OCI-LY7 (cell line): ENCODE measurements around the gene CACNB2. TPM values are rescaled to one million over a fixed set of nuclear protein-coding genes. Genes with fewer than 3 reads are reported as not detected.

Source experiments
- BruUV-seq: library from RNA; stranded (reverse); fragments of 400-500 nt; replicated peaks from 2 replicates; lab custom pipeline; 2021; lab: Mats Ljungman, UMichigan
- CTCF ChIA-PET: fragments of 300-600 bp; sonication (Branson Sonifier 250); formaldehyde crosslinking; loops from one replicate; lab custom pipeline; 2022; ENCODE audit warnings: antibody characterized with exemption; ENCODE audit not compliant: unreplicated experiment; lab: Charles Lee
- POLR2A ChIA-PET: fragments of 300-600 bp; sonication (Branson Sonifier 250); formaldehyde crosslinking; loops from one replicate; lab custom pipeline; 2022; ENCODE audit warnings: antibody characterized with exemption; lab: Charles Lee
- DNase-seq: peaks from one replicate; pipeline ENCODE4 v3.0.0-alpha.2; 2015; ENCODE audit warnings: low spot score
- H2AFZ ChIP-seq: fragments of 200-600 bp; sonication (generic), shearing (Covaris generic); 2 replicates; pipeline ENCODE4 v1.6.1; 2014; ENCODE audit warnings: mild to moderate bottlenecking, antibody characterized with exemption, low read length, moderate library complexity
- H3K27ac ChIP-seq: fragments of 200-600 bp; sonication (generic); 2 replicates; pipeline ENCODE4 v1.5.1; 2014; ENCODE audit warnings: mixed run types, low read depth, mild to moderate bottlenecking, moderate library complexity, low read length, inconsistent platforms; ENCODE audit not compliant: poor library complexity, severe bottlenecking
- H3K36me3 ChIP-seq: fragments of 200-600 bp; sonication (generic); 2 replicates; pipeline ENCODE4 v1.6.1; 2014; ENCODE audit warnings: mild to moderate bottlenecking, antibody characterized with exemption, low read length, moderate library complexity, mixed read lengths; ENCODE audit not compliant: insufficient read depth
- H3K4me1 ChIP-seq: fragments of 200-600 bp; sonication (generic); 2 replicates; pipeline ENCODE4 v1.5.1; 2014; ENCODE audit warnings: mild to moderate bottlenecking, low read length; ENCODE audit not compliant: insufficient read depth, poor library complexity, severe bottlenecking
- H3K4me2 ChIP-seq: fragments of 200-600 bp; sonication (generic); 2 replicates; pipeline ENCODE4 v1.6.1; 2014; ENCODE audit warnings: mild to moderate bottlenecking, low read length
- H3K4me3 ChIP-seq: fragments of 200-600 bp; sonication (generic); 2 replicates; pipeline ENCODE4 v1.5.1; 2014; ENCODE audit warnings: mild to moderate bottlenecking, low read depth, low read length; ENCODE audit not compliant: poor library complexity, severe bottlenecking
- H3K79me2 ChIP-seq: fragments of 200-600 bp; sonication (generic); 2 replicates; pipeline ENCODE4 v1.6.1; 2016; ENCODE audit warnings: low read depth, mild to moderate bottlenecking, low read length, moderate library complexity, mixed read lengths; ENCODE audit not compliant: insufficient read depth
- H3K9me2 ChIP-seq: fragments of 200-600 bp; sonication (generic); 2 replicates; pipeline ENCODE4 v1.6.1; 2016; ENCODE audit warnings: mild to moderate bottlenecking, low read length, mixed read lengths; ENCODE audit not compliant: insufficient read depth
- H3K9me3 ChIP-seq: fragments of 200-600 bp; sonication (generic); 2 replicates; pipeline ENCODE4 v1.6.1; 2014; ENCODE audit warnings: mild to moderate bottlenecking, mixed run types, low read length, mixed read lengths
- H4K20me1 ChIP-seq: fragments of 200-600 bp; sonication (generic); 2 replicates; pipeline ENCODE4 v1.6.1; 2014; ENCODE audit warnings: mild to moderate bottlenecking, antibody characterized with exemption, low read length, moderate library complexity, mixed read lengths; ENCODE audit not compliant: insufficient read depth
- EZH2phosphoT487 ChIP-seq: fragments of 200-600 bp; sonication (generic); IDR thresholded peaks from 2 replicates; pipeline ENCODE4 v1.6.1; 2018; ENCODE audit warnings: low read depth, borderline replicate concordance, mild to moderate bottlenecking, mixed run types, antibody characterized with exemption, low read length, moderate library complexity, mixed read lengths
- intact Hi-C: fragments of 100-400 bp; cut with micrococcal nuclease; formaldehyde crosslinking; loops from one replicate; pipeline ENCODE4 v1.10.0; 2022; ENCODE audit not compliant: unreplicated experiment
- total RNA-seq, 2 experiments: library from RNA; depleted of rRNA in 1 of 2; stranded (reverse); fragments of >200 nt in 1 of 2; shearing (Covaris generic) in 1 of 2; gene quantifications; 2 replicates each; pipeline ENCODE4 v1.2.3, GENCODE V29; 2014 to 2022
- TF ChIP-seq, protein P1 (sequence below): fragments of 200-600 bp; sonication (generic); conservative IDR thresholded peaks from 2 replicates; pipeline ENCODE4 v1.5.1; 2014; ENCODE audit warnings: mild to moderate bottlenecking, antibody characterized with exemption, low read length, moderate library complexity, mixed read lengths

CACNB2 gene
- total RNA-seq, 2 experiments from 2014 or later: not detected

DNA sequence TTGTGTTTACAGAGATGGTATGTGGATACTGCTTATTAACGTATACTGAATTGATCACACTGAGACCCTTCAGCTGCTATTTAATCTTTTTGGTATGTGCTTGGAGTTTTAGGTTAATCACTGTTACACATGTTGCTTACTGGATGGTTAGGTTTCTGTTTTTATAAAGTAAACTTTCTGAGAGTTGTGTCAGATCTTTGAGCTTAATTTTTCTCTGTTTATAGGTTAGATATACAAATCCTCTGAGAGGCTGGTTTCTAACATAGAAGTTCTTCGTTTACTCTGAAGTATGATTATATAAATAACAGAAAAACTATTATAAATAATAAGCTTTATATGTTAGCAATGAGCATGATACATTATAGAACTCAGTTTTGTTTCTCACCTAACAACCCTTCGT, 388.1 kb downstream of the CACNB2 start:
- Histone ChIP-seq H3K9me3 (no peaks in the 10 kb centered on the region), H3K27ac (no peak overlapping the region), H3K79me2 (no peaks in the 10 kb centered on the region), H3K4me3 (no peak overlapping the region), H3K9me2 (no peaks in the 10 kb centered on the region), H3K36me3 (peaks cover 8% of the 10 kb centered on the region), H3K4me2 (no peak overlapping the region), H2AFZ (no peak overlapping the region), H4K20me1 (no peaks in the 10 kb centered on the region), H3K4me1 (no peaks in the 10 kb centered on the region)
- TF ChIP-seq, protein P1, sequence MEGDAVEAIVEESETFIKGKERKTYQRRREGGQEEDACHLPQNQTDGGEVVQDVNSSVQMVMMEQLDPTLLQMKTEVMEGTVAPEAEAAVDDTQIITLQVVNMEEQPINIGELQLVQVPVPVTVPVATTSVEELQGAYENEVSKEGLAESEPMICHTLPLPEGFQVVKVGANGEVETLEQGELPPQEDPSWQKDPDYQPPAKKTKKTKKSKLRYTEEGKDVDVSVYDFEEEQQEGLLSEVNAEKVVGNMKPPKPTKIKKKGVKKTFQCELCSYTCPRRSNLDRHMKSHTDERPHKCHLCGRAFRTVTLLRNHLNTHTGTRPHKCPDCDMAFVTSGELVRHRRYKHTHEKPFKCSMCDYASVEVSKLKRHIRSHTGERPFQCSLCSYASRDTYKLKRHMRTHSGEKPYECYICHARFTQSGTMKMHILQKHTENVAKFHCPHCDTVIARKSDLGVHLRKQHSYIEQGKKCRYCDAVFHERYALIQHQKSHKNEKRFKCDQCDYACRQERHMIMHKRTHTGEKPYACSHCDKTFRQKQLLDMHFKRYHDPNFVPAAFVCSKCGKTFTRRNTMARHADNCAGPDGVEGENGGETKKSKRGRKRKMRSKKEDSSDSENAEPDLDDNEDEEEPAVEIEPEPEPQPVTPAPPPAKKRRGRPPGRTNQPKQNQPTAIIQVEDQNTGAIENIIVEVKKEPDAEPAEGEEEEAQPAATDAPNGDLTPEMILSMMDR: no peak
- no peak for TF ChIP-seq EZH2phosphoT487
- DNase-seq: no peak
- intact Hi-C loops: no loop called here
- ChIA-PET POLR2A (interaction anchor here (0.6 to 0.8 kb wide), 2 partner anchors 10 to 14 kb away, joined by 3 read pairs; no protein-coding TSS in a partner anchor), CTCF (interaction anchor here (0.5 kb wide), 1 partner anchor 361 kb away, joined by 4 read pairs; no protein-coding TSS in a partner anchor)
- no TSS peak for BruUV-seq

DNA sequence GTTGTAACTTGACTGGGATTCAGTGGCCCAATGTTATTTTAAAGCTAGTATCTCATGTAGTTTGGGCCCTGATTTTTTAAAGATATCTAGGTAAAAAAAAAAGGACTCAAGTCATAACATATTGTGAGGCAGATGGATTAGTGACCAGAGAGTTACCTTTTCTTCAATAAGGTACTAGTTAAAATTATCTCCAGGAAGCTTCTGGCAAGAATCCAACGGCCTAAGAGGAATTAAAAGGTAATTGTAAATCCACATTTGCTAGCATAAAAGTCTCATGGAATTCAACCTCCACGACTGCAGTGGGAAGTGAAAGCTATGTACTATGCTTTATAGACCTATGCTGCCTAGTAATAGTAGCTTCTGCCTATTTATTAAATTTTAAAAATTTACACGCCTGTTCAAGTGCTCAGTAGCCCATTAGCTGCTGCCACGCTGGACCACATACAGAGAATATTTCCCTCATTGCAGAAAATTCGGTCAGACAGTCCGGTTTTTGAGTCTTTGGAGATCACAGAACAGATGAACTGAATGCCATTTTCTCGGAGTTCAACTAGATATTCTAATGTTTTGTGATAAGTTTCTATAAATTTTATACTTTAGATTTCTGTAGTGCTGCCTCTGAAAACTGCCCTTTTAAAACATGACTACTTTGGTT, 392.8 kb downstream of the CACNB2 start:
- H3K4me1 ChIP-seq: no peaks in the 10 kb centered on the region
- POLR2A ChIA-PET: interaction anchor here (0.5 to 0.8 kb wide), 3 partner anchors 68 to 147 kb away, joined by 4 to 12 read pairs (median 6); no protein-coding TSS in a partner anchor
- BruUV-seq: no TSS peak

More for the DNA sequence above, 392.8 kb downstream of the CACNB2 start:
- Histone ChIP-seq H3K4me2 (no peak overlapping the region), H3K9me3 (no peaks in the 10 kb centered on the region), H3K79me2 (no peaks in the 10 kb centered on the region), H3K4me3 (no peak overlapping the region), H3K36me3 (peaks cover 17% of the 10 kb centered on the region), H3K27ac (no peak overlapping the region), H2AFZ (no peak overlapping the region), H3K9me2 (no peaks in the 10 kb centered on the region), H4K20me1 (no peaks in the 10 kb centered on the region)
- CTCF ChIA-PET: no interaction called here
- DNase-seq: no peak
- TF ChIP-seq, protein P1: no peak
- TF ChIP-seq EZH2phosphoT487: no peak
- intact Hi-C loops: no loop called here
